ENCODE measurements around the gene GTF2A1L.
"Not testable (repeated sequence)": the region's sequence is repeated elsewhere in the genome, so short reads cannot be mapped to it uniquely, and the experiment has no call there.

DNA sequence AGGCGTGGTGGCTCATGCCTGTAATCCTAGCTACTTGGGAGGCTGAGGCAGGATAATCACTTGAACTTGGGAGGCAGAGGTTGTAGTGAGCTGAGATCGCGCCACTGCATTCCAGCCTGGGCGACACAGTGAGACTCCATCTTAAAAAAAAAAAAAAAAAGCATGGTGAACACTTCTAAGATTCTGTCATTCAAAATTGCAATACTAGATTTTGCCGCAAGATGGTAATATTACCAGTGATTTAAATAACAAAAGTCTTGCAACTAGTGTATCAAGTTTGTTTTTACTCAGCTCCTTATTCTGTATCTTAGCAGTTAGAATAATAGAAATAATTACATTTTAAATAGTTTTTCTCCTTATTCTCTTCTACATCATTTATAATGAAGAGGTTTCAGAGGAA lies 5.0 kb downstream of the GTF2A1L start:
- TF ChIP-seq, protein P1, sequence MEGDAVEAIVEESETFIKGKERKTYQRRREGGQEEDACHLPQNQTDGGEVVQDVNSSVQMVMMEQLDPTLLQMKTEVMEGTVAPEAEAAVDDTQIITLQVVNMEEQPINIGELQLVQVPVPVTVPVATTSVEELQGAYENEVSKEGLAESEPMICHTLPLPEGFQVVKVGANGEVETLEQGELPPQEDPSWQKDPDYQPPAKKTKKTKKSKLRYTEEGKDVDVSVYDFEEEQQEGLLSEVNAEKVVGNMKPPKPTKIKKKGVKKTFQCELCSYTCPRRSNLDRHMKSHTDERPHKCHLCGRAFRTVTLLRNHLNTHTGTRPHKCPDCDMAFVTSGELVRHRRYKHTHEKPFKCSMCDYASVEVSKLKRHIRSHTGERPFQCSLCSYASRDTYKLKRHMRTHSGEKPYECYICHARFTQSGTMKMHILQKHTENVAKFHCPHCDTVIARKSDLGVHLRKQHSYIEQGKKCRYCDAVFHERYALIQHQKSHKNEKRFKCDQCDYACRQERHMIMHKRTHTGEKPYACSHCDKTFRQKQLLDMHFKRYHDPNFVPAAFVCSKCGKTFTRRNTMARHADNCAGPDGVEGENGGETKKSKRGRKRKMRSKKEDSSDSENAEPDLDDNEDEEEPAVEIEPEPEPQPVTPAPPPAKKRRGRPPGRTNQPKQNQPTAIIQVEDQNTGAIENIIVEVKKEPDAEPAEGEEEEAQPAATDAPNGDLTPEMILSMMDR (IDR thresholded peaks at IDR 0.05): not testable (repeated sequence)
- not testable (repeated sequence) for TF ChIP-seq POLR2A (IDR thresholded peaks at IDR 0.05)

All from body of pancreas (tissue), 4 donors.